NCI-H187 (cell line): ENCODE measurements around the gene DCBLD2.
"Not testable (repeated sequence)": the region's sequence is repeated elsewhere in the genome, so short reads cannot be mapped to it uniquely, and the experiment has no call there.

ENCODE experiments used
- DNase-seq, 2 experiments: peaks; one replicate each; lab custom pipeline; 2025; lab: John Stamatoyannopoulos, UW

The DCBLD2 gene

DNA sequence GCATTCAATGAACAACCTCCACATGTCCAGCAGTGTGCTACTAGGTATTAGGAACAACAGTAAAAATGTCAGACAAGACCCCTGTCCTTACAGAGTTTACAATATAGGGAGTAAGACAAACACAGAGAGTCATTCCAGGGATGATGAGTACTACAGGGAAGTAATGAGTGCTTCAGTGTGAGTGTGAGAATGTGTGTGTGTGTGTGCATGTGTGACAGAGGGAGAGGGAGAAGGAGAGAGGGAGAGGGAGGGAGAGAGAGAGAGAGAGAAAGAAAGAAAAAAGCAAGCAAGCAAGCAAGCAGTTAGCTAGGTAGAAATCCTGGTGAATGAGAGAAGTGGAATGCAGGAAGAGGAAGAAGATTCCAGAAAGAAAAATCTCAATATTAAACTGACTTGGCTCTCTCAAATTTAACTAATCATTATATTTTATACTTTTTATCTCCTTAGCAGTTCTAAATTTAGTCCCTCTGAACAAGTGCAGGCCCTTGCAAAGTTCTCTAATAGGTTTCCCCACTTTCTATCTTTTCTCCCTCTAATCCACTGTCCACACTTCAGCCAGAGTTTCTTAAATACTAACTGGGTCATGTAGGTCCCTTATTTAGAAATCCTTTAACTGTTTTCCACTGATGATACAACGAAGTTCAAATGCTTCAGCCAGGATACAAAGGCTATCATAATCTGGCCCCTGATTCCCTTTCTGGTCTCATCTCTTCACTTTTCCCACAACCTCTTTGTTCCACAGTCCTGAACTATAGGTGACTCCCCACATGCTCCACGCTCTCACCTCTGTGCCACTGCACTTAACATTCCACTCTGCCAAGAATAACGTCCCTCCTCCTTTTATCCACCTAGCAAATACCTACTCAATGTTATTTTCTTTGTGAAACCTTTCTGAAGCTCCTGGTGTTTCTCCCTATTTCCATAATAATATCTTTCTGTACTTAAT lies 10.3 kb downstream of the DCBLD2 start:
- no peak for DNase-seq

- DNase-seq = no peak
Measured at GRCh38 chr3:98890181-98890835, 11.2 kb downstream of the DCBLD2 start.

DNA sequence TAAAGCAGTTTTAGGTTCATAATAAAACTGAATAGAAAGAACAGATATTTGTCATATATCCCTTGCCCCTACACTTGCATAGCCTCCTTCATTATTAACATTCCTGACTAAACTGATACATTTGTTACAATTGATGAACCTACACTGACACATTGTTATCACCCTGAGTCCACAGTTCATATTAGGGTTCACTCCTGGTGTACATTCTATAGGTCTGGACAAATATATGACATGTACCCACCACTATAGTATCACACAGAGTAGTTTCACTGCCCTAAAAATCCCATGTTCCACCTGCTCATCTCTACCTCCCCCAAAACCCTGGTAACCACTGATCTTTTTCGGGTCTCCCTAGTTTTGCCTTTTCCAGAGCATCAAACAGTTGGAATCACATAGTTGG lies 13.8 kb downstream of the DCBLD2 start:
- no peak for DNase-seq

- no peak for DNase-seq
Measured at GRCh38 chr3:98886525-98886924, 15.0 kb downstream of the DCBLD2 start.

DNA sequence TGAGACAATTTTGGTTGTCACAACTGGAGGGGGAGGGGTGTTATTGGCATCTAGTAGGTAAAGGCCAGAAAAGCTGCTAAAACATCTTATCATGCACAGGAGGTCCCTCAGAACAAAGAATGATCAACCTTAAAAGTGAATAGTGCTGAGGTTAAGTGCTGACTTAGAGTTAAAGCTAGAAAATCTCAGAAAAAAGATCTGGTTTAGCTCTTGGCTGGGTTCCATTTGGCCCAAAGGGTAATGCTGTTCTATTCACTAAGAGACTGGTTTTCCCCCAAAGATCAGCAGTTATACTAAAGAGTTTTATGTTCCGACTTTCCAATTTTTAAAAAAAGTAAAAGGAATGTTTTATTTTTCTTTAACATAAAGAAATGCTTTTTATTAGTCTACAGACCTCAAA lies 15.6 kb downstream of the DCBLD2 start:
- DNase-seq = no peak

DNA sequence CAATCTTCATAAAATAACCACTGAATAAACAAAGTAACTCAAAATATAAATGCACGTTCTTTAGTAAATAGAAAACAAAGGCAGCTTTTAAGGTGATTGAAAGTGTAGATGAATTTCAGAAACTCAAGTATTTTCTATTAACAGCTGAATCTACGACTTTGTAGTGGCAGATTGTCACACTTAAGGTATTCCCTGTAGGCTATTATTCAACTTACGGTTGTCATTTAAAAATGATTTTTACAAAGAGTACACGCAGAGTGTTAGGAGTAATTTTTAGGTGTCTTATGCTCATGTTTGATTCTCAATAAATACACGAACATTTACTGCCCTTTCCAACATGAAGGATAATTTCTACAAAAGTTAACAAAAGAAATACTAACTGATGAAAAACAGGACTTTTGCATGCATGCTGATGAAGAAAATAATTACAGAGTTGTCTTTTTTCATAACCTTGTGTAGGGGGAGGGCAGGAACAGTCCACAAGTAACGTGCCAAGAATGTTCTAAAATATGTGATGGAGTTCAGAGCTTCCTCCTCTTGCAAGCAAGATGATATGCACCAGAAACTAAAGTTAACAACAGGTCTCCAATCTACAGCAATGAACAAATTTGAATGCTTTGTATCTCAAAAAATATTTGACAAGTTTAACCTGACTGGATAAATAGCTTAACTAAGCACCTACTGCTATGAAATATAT lies 16.7 kb downstream of the DCBLD2 start:
- DNase-seq = no peak

DNA sequence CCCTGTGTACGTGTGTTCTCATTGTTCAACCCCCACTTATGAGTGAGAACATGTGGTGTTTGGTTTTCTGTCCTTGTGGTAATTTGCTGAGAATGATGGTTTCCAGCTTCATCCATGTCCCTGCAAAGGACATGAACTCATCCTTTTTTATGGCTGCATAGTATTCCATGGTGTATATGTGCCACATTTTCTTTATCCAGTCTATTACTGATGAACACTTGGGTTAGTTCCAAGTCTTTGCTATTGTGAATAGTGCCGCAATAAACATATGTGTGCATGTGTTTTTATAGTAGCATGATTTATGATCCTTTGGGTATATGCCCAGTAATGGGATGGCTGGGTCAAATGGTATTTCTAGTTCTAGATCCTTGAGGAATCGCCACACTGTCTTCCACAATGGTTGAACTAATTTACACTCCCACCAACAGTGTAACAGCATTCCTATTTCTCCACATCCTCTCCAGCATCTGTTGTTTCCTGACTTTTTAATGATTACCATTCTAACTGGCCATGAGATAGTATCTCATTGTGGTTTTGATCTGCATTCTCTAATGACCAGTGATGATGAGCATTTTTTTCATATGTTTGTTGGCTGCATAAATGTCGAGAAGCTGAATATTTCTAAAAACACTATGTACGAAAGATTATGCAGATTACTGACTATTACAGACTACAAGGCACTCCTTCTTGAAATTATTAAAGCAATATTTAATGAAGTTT lies 18.7 kb downstream of the DCBLD2 start:
- DNase-seq = not testable (repeated sequence)

GRCh38 chr3:98877132-98877531 lies 24.4 kb downstream of the DCBLD2 start:
- no peak for DNase-seq

DNA sequence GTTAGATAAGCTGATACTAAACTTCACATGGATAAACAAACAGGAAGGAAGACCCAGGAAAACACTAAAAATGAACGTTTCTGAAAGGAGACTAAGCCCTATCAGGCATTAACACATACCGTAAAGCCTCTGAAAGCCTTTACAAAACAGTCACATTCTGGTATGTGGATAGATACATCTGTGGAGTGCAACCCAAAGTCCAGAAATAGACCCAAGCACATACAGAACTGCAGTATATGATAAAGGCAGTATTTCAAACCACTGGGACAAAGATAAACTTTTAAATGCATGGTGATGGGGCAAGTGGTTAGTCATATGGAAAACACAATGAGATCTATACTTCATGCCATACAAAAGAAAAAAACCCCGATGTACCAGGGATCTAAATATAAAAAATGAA lies 26.0 kb downstream of the DCBLD2 start:
- no peak for DNase-seq

DNA sequence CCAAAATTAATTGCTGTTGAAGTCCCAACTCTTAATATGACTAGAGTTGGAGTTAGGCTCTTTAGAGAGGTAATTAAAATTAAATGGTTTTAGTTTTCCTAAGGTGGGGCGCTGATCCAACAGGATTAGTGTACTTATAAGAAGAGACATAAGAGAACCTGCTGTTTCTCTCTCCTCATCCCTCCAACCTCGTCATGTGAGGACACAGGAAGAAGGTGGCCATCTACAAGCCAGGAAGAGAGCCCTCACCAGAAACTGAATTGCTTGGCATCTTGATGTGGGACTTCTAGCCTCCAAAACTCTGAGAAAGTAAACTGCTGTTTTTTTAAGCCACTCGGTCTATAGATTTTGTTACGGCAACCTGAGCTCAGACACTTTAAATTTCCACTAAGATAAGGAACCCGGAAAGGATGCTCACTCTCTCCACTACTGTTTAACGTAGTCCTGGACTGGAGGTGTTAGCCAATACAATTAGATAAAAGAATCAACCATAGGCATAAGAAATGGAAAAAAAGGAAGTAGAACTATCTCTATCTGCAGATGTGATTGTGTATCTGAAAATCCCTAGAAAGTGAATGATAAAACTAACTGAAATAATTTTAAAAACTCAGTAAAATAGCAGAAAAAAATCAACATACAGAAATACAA lies 26.8 kb downstream of the DCBLD2 start:
- DNase-seq = no peak

- DNase-seq = no peak
Measured at GRCh38 chr3:98869391-98869790, 32.1 kb downstream of the DCBLD2 start.

- DNase-seq = not testable (repeated sequence)
Measured at GRCh38 chr3:98857971-98858370, 43.5 kb downstream of the DCBLD2 start.

DNA sequence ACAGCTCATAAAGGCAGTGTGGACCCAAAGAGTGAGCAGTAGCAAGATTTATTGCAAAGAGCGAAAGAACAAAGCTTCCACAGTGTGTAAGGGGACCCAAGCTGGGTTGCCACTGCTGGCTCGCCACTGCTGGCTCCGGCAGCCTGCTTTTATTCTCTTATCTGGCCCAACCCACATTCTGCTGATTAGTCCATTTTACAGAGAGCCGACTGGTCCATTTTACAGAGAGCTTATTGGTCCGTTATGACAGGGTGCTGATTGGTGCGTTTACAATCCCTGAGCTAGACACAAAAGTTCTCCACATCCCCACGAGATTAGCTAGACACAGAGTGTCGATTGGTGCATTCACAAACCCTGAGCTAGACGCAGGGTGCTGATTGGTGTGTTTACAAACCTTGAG lies 44.2 kb downstream of the DCBLD2 start:
- not testable (repeated sequence) for DNase-seq

- no peak for DNase-seq
Measured at GRCh38 chr3:98856724-98857123, 44.8 kb downstream of the DCBLD2 start.

- no peak for DNase-seq
Measured at GRCh38 chr3:98855806-98856400, 45.6 kb downstream of the DCBLD2 start.

GRCh38 chr3:98848108-98848507 lies 53.4 kb downstream of the DCBLD2 start:
- no peak for DNase-seq

GRCh38 chr3:98846101-98846500 lies 55.4 kb downstream of the DCBLD2 start:
- no peak for DNase-seq

- no peak for DNase-seq
Measured at GRCh38 chr3:98843266-98843959, 58.1 kb downstream of the DCBLD2 start.

DNA sequence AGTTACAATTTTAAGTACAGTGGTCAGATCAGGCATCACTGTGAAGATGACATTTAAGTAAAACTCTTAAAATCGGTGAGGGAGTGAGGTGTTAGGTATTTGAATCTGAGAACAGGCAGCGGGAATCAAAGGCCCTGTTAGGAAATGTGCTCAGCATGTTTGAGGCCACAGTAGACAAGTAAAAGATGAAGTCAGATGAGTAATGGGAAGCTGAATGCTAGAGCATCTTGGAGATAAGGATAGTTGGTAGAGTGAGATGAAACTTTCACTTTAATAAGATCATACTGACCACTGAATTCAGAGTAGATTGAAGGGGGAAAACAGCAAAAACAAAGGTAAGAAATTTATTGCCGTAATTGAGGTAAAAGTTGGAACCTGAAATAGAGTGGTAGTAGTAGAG lies 61.6 kb downstream of the DCBLD2 start:
- DNase-seq = no peak

DNA sequence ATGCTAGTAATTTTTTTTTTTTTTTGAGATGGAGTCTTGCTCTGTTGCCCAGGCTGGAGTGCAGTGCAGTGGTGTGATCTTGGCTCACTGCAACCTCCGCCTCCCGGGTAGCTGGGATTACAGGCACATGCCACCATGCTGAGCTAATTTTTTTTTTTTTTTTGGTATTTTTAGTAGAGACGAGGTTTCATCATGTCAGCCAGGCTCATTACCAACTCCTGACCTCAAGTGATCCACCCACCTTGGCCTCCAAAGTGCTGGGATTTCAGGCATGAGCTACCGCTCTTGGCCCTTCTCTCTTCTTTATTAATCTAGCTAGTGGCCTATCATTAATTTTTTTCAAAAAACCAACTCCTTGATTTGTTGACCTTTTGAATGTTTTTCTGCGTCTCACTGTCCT lies 70.4 kb downstream of the DCBLD2 start:
- DNase-seq = not testable (repeated sequence)
